KMS-11 (cell line): ENCODE data around the gene LHX6.

Experiments
- H2AFZ ChIP-seq: fragments of 200-600 bp; sonication (generic); 2 replicates; pipeline ENCODE4 v1.6.1; 2016; ENCODE audit warnings: antibody characterized with exemption, mixed run types, low read depth
- H3K27ac ChIP-seq: fragments of 200-600 bp; sonication (generic); 2 replicates; pipeline ENCODE4 v1.6.1; 2016; ENCODE audit warnings: mild to moderate bottlenecking, mixed run types
- H3K27me3 ChIP-seq: fragments of 200-600 bp; sonication (generic); 2 replicates; pipeline ENCODE4 v1.6.1; 2017; ENCODE audit warnings: mild to moderate bottlenecking, low read depth, mixed run types, moderate library complexity; ENCODE audit not compliant: insufficient read depth
- H3K36me3 ChIP-seq: fragments of 200-600 bp; sonication (generic); 2 replicates; pipeline ENCODE4 v1.6.1; 2017; ENCODE audit warnings: mild to moderate bottlenecking, mixed run types; ENCODE audit not compliant: insufficient read depth
- H3K4me1 ChIP-seq: fragments of 200-600 bp; sonication (generic); 2 replicates; pipeline ENCODE4 v1.6.1; 2016; ENCODE audit warnings: mild to moderate bottlenecking, low read depth, mixed run types; ENCODE audit not compliant: poor library complexity, severe bottlenecking
- H3K4me2 ChIP-seq: fragments of 200-600 bp; sonication (generic); 2 replicates; pipeline ENCODE4 v1.7.0; 2016; ENCODE audit warnings: mild to moderate bottlenecking, mixed run types
- H3K4me3 ChIP-seq: fragments of 200-600 bp; sonication (generic); IDR thresholded peaks from 2 replicates; pipeline ENCODE4 v1.6.1; 2017; ENCODE audit warnings: low read depth, low read length, mixed read lengths; ENCODE audit not compliant: insufficient read depth
- H3K79me2 ChIP-seq: fragments of 200-600 bp; sonication (generic); 2 replicates; pipeline ENCODE4 v1.6.1; 2016; ENCODE audit warnings: low read depth, mixed run types; ENCODE audit not compliant: insufficient read depth
- H3K9ac ChIP-seq: fragments of 200-600 bp; sonication (generic); 2 replicates; pipeline ENCODE4 v1.6.1; 2016; ENCODE audit warnings: mild to moderate bottlenecking, mixed run types
- H4K20me1 ChIP-seq: fragments of 200-600 bp; sonication (generic); 2 replicates; pipeline ENCODE4 v1.6.1; 2016; ENCODE audit warnings: mild to moderate bottlenecking, mixed run types; ENCODE audit not compliant: insufficient read depth
- CTCF ChIP-seq: fragments of 200-600 bp; sonication (generic); conservative IDR thresholded peaks from 2 replicates; pipeline ENCODE4 v1.6.1; 2017; ENCODE audit warnings: low read depth, mild to moderate bottlenecking, antibody characterized with exemption, low read length, moderate library complexity, mixed read lengths

LHX6 gene

GRCh38 chr9:122204055-122204454 lies 24.7 kb downstream of the LHX6 start:
- Histone ChIP-seq H3K4me3 (no peak overlapping the region), H3K27ac (no peak overlapping the region), H4K20me1 (no peaks in the 10 kb centered on the region), H3K9ac (no peak overlapping the region), H3K4me2 (no peak overlapping the region), H3K36me3 (no peaks in the 10 kb centered on the region), H3K27me3 (no peaks in the 10 kb centered on the region), H2AFZ (no peak overlapping the region), H3K4me1 (no peaks in the 10 kb centered on the region), H3K79me2 (no peaks in the 10 kb centered on the region)
- TF ChIP-seq CTCF: no peak

GRCh38 chr9:122202111-122202510 lies 26.6 kb downstream of the LHX6 start:
- no peak for TF ChIP-seq CTCF
- no peaks in the 10 kb centered on the region for H4K20me1 ChIP-seq
- H3K9ac ChIP-seq: no peak overlapping the region
- no peaks in the 10 kb centered on the region for H3K36me3 ChIP-seq
- H3K4me3 ChIP-seq: no peak overlapping the region
- H2AFZ ChIP-seq: no peak overlapping the region
- no peaks in the 10 kb centered on the region for H3K27me3 ChIP-seq
- H3K27ac ChIP-seq: no peak overlapping the region
- H3K79me2 ChIP-seq: no peaks in the 10 kb centered on the region
- no peak overlapping the region for H3K4me2 ChIP-seq
- no peaks in the 10 kb centered on the region for H3K4me1 ChIP-seq

GRCh38 chr9:122201641-122202040 lies 27.1 kb downstream of the LHX6 start:
- H4K20me1 ChIP-seq: no peaks in the 10 kb centered on the region
- no peaks in the 10 kb centered on the region for H3K79me2 ChIP-seq
- H3K4me2 ChIP-seq: no peak overlapping the region
- no peaks in the 10 kb centered on the region for H3K36me3 ChIP-seq
- H2AFZ ChIP-seq: no peak overlapping the region
- no peak overlapping the region for H3K9ac ChIP-seq
- TF ChIP-seq CTCF: no peak
- H3K4me1 ChIP-seq: no peaks in the 10 kb centered on the region
- no peak overlapping the region for H3K27ac ChIP-seq
- H3K4me3 ChIP-seq: no peak overlapping the region
- H3K27me3 ChIP-seq: no peaks in the 10 kb centered on the region

GRCh38 chr9:122200960-122201595 lies 27.7 kb downstream of the LHX6 start:
- Histone ChIP-seq H3K79me2 (no peaks in the 10 kb centered on the region), H3K36me3 (no peaks in the 10 kb centered on the region), H3K27me3 (no peaks in the 10 kb centered on the region), H3K4me3 (no peak overlapping the region), H3K27ac (no peak overlapping the region), H4K20me1 (no peaks in the 10 kb centered on the region), H3K9ac (no peak overlapping the region), H3K4me1 (no peaks in the 10 kb centered on the region), H3K4me2 (no peak overlapping the region), H2AFZ (no peak overlapping the region)
- TF ChIP-seq CTCF: no peak
